Nephron (organoid): ENCODE measurements around the gene ANO4.
A peak's percentile ranks its signal among the peaks of the same experiment; 100 is the strongest.

Experiments used
- H3K27ac Mint-ChIP-seq, 3 experiments: 2 replicates each; pipeline ENCODE4 v1.8.0; 2020; ENCODE audit warnings: mixed read lengths in 3 of 3, mild to moderate bottlenecking in 2 of 3, moderate library complexity in 1 of 3
- H3K27me3 Mint-ChIP-seq: 2 replicates; pipeline ENCODE4 v1.8.0; 2021; ENCODE audit warnings: low read depth, mild to moderate bottlenecking, moderate library complexity, mixed read lengths
- H3K36me3 Mint-ChIP-seq: 2 replicates; pipeline ENCODE4 v1.8.0; 2020; ENCODE audit warnings: low read depth, mixed read lengths
- H3K4me1 Mint-ChIP-seq: 2 replicates; pipeline ENCODE4 v1.8.0; 2020; ENCODE audit warnings: mixed read lengths
- H3K4me3 Mint-ChIP-seq, 3 experiments: 2 replicates each; pipeline ENCODE4 v1.8.0; 2020; ENCODE audit warnings: mild to moderate bottlenecking in 3 of 3, mixed read lengths in 3 of 3, moderate library complexity in 2 of 3
- H3K9me3 Mint-ChIP-seq: 2 replicates; pipeline ENCODE4 v1.8.0; 2020; ENCODE audit warnings: mixed read lengths
- CTCF ChIP-seq, 3 experiments: fragments of 200-600 bp; sonication (generic); IDR thresholded peaks; one replicate each; pipeline ENCODE4 v1.5.0; 2021; ENCODE audit warnings: antibody characterized with exemption in 3 of 3; ENCODE audit not compliant: unreplicated experiment in 3 of 3

ANO4 gene

GRCh38 chr12:101018540-101018939 lies 224.0 kb downstream of the ANO4 start:
- no peak overlapping the region for H3K4me3 Mint-ChIP-seq
- TF ChIP-seq CTCF (IDR thresholded peaks at IDR 0.05; ENCODE audit: unreplicated experiment in 3 of 3) = no peak
- H3K27ac Mint-ChIP-seq = peak overlapping the region; percentile 19 to 78 (median 70)
- H3K27me3 Mint-ChIP-seq = peaks cover 4% of the 10 kb centered on the region
- H3K36me3 Mint-ChIP-seq = no peaks in the 10 kb centered on the region
- peaks cover 11% of the 10 kb centered on the region for H3K9me3 Mint-ChIP-seq
- H3K4me1 Mint-ChIP-seq = peaks cover 9% of the 10 kb centered on the region

- peaks cover 4% of the 10 kb centered on the region for H3K27me3 Mint-ChIP-seq
- peaks cover 11% of the 10 kb centered on the region for H3K9me3 Mint-ChIP-seq
- no peaks in the 10 kb centered on the region for H3K36me3 Mint-ChIP-seq
- no peak overlapping the region for H3K27ac Mint-ChIP-seq
- no peak for TF ChIP-seq CTCF (IDR thresholded peaks at IDR 0.05; ENCODE audit: unreplicated experiment in 3 of 3)
- peaks cover 9% of the 10 kb centered on the region for H3K4me1 Mint-ChIP-seq
- no peak overlapping the region for H3K4me3 Mint-ChIP-seq
These were observed 224.6 kb downstream of the ANO4 start for GRCh38 chr12:101019201-101019600.

GRCh38 chr12:101019667-101020066 lies 225.1 kb downstream of the ANO4 start:
- no peaks in the 10 kb centered on the region for H3K36me3 Mint-ChIP-seq
- TF ChIP-seq CTCF (IDR thresholded peaks at IDR 0.05; ENCODE audit: unreplicated experiment in 3 of 3) = no peak
- peaks cover 9% of the 10 kb centered on the region for H3K4me1 Mint-ChIP-seq
- H3K27me3 Mint-ChIP-seq = peaks cover 4% of the 10 kb centered on the region
- H3K4me3 Mint-ChIP-seq = no peak overlapping the region
- H3K9me3 Mint-ChIP-seq = peaks cover 11% of the 10 kb centered on the region
- no peak overlapping the region for H3K27ac Mint-ChIP-seq

- Mint-ChIP-seq H3K27me3 (peaks cover 4% of the 10 kb centered on the region), H3K4me3 (no peak overlapping the region), H3K27ac (no peak overlapping the region), H3K36me3 (no peaks in the 10 kb centered on the region), H3K4me1 (no peaks in the 10 kb centered on the region), H3K9me3 (peaks cover 11% of the 10 kb centered on the region)
- TF ChIP-seq CTCF (IDR thresholded peaks at IDR 0.05; ENCODE audit: unreplicated experiment in 3 of 3) = no peak
These were observed 226.9 kb downstream of the ANO4 start for GRCh38 chr12:101021442-101021841.

- H3K4me1 Mint-ChIP-seq = no peaks in the 10 kb centered on the region
- TF ChIP-seq CTCF (IDR thresholded peaks at IDR 0.05; ENCODE audit: unreplicated experiment in 3 of 3) = no peak
- H3K36me3 Mint-ChIP-seq = no peaks in the 10 kb centered on the region
- no peak overlapping the region for H3K4me3 Mint-ChIP-seq
- H3K9me3 Mint-ChIP-seq = peaks cover 11% of the 10 kb centered on the region
- H3K27ac Mint-ChIP-seq = no peak overlapping the region
- peaks cover 4% of the 10 kb centered on the region for H3K27me3 Mint-ChIP-seq
These were observed 227.4 kb downstream of the ANO4 start for GRCh38 chr12:101021911-101022388.

GRCh38 chr12:101027200-101027599 lies 232.6 kb downstream of the ANO4 start:
- Mint-ChIP-seq H3K36me3 (no peaks in the 10 kb centered on the region), H3K27ac (no peak overlapping the region), H3K9me3 (peaks cover 41% of the 10 kb centered on the region), H3K4me1 (no peaks in the 10 kb centered on the region), H3K4me3 (no peak overlapping the region), H3K27me3 (peaks cover 4% of the 10 kb centered on the region)
- TF ChIP-seq CTCF (IDR thresholded peaks at IDR 0.05; ENCODE audit: unreplicated experiment in 3 of 3) = no peak
